HTERT RPE-1 (cell line): ENCODE data around the gene EEF2K.
"Not testable (repeated sequence)": the region's sequence is repeated elsewhere in the genome, so short reads cannot be mapped to it uniquely, and the experiment has no call there.

Source experiments
- in situ Hi-C: fragments of 300-500 bp; cut with MboI; formaldehyde crosslinking; loops from 4 replicates; pipeline ENCODE4 v1.14.3; 2020; ENCODE audit warnings: low sequenced_read_pairs

EEF2K gene

DNA sequence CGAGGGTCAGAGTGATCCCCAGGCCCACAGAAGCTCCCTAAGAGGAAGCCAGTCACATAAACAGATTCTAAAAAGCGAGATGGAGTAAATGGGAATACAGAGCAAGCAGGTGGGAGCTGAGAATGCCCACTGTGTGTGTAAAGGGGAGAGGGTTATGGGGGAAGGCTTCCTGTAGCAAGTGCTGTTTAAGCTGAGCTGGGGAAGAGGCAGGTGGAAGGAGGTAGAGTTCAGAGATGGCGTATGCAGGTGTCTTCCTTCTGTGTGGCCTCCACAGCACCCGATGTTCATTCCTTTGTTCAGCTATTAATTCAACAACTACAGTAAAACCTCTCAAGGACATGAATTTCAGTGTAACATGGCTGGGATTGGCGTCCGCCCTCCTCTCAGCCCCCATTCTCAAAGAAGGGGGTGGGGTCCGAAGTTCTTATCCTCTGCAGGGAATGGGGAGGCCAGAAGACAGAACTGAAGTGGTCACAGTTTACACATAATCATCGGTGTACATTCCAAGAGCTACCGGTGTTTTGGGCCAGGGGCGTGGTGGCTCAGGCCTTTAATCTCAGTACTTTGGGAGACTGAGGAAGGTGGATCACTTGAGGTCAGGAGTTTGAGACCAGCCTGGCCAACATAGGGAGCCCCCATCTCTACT is 1.8 kb downstream of the EEF2K start:
- in situ Hi-C loops = no loop called here

DNA sequence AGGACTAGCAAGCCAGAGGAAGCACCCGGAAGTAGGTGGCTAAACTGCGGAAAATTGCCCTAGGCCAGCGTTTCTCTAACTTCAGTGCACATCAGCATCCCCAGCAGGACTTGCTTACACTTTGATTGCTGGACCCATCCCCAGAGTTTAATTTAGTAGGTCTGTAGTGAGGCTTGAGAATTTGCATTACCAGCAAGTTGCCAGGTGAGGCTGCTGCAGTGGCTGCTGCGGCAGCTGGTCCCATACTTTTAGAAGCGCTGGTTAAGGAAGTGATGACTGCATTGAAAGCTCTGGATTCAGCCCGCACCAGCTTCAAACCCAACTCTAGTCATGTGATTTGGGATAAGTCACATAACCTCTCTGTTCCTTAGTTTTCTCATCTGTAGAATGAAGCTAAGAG is 4.2 kb downstream of the EEF2K start:
- in situ Hi-C loops = no loop called here

DNA sequence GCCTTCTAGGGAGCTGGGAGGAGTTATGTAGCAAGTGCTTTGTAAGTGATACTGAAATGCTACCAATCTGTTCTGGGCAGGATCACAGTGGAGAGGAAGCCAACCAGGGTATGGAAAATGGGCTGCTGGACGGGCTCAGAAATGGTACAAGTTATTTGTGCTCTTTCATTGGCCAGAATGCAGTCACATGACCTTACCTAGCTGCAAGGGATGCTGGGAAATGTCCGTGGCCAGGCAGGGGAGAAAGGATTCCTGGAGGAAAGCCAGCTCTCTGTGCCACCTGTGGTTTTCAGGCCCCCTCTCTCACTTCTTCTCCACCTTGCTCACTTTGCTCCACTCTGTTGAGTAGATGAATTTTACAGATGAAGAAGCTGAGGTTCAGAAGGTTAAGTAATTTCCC is 4.8 kb downstream of the EEF2K start:
- in situ Hi-C loops = no loop called here

DNA sequence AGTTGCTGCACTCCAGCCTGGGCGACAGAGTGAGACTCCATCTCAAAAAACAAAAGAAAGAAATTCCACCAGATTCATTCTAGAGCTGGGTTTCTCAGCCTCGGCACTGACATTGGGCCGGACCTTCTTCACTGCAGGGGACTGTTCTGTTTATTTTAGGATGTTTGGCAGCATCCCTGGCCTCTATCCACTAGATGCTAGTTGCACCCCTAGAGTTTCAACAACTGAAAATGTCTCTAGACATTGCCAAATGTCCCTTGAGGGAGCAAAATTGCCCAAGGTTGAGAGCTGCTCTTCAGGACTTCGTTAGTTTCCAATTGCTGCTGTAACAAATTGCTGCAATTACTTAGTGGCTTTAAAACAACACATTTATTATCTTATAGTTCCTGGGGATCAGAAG is 7.2 kb downstream of the EEF2K start:
- in situ Hi-C loops = no loop called here

DNA sequence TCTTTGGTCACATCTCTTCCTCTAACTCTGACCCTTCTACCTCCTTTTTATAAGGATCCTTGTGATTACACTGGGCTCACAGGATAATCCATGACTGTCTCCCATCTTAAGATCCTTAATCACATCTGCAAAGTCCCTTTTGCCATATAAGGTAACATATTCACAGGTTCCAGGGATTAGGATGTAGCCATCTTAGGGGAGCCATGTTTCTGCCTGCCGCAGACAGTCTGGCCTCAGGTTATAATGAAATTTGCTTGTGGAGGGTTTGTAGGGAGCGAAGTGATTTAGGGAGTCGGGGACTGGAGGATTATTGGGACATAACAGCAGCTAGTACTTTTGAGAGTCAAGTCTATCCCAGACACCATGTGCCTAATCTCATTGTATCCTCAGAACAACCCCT is 7.7 kb downstream of the EEF2K start:
- in situ Hi-C loops = no loop called here

DNA sequence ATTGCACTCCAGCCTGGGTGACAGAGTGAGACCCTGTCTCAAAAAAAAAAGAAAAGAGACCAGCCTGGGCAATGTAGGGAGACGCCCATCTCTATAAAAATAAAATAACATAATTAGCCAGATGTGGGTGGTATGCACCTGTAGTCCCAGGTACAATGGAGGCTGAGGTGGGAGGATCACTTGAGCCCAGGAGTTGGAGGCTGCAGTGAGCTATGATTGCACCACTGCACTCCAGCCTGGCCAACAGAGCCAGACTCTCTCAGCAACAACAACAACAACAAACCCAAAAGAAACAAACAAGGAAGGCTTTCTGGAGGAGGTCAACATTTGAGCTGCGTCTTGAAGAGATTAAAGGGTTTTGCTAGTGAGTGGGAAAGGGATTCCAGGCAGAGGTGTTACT is 8.3 kb downstream of the EEF2K start:
- in situ Hi-C loops = no loop called here

DNA sequence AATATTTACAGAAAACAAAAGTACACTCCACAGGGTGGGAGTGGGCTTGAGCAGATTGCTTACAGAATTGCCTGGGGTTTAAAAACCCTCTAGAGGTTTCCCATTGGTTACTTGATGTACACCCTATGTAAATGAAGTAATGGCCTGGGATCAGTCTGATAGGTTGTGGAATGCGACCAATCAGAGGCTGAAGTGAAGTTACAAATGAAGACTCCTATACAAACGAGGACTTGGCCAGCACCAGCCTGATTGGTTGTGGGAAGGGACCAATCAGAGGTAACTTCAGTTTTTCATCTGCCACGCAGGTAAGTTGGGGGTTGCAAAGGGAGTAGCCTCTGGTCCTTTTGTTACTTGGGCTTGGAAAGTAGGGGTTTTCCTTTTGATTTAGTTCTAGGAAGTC is 8.8 kb downstream of the EEF2K start:
- in situ Hi-C loops = no loop called here

DNA sequence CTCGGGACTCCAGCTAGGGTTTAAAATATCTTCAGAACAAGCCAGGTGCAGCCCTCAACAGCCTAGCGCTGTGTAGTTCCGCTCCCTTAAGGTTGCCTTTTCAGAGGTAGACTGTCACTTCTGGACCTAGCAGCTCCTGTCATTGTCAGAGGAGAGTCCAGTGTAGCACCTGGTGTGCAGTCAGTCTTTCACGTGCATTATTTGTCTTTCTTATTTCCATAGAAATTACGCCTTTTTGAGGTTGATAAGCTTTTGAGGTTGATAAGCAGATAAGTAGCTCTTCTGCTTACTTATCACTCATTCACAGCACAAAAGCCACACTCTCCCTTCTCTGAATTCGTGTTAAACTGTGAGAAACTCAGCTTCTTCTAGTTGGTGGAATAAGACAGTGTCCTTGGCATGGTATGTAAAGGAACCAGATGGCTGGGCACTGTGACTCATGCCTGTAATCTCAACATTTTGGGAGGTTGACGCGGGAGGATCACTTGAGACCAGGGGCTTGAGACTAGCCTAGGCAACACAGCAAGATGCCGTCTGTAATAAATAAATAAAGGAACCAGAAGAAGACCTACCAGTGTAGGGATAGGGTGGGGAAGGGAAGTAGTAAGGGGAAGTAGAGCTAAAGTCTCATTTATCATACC is 10.2 kb downstream of the EEF2K start:
- in situ Hi-C loops = no loop called here

DNA sequence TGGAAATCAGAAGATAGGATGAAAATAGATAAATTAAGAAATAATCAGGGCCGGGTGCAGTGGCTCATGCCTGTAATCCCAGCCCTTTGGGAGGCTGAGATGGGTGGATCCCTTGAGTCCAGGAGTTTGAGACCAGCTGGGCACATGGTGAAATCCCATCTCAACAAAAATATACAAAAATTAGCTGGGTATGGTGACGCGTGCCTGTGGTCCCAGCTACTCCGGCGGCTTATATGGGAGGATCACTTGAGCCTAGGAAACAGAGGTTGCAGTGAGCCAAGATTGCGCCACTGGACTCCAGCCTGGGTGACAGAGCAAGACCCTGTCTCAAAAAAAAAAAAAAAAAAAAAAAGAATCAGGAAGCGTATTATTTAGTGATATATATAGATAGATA is 10.8 kb downstream of the EEF2K start:
- in situ Hi-C loops = not testable (repeated sequence)

DNA sequence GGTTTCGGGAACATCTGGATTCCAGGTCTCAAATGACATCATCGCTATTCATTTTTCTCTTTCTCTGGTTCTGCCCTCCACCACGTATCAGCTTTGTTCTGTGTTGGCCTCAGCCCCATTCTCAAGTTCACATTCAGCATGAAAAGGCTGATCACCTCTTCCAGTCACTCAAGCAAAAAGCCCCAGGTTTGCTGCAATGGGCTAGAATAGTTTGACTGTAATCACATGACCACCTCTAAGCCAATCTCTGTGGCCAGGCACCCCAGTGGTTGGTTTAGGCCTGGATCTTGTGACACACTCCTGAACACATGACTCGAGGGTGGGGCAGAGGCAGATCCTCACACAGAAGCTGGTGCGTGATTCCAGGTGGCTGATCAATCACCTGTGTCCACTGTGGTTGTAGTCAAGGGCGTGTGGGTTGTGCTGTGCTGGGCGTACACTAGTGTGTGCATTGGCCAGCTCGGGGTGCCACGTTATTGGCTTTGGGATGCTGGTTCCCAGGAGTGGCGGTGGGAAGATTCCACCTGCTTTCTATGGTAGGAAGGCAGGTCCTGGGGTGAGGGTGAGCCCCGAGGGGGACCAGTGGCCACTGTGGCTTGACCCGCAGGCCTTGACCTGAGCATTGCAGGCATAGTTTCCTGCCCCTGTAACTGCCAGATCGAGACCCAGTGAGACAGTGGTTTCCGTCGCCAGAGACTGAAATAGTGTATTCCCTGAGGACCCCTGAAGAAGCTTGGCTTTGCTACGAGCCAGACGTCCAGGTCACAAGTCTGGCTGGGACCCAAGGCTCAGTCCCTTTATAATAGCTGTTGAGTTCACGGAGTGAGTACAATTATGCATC is 12.0 kb downstream of the EEF2K start:
- in situ Hi-C loops = no loop called here

DNA sequence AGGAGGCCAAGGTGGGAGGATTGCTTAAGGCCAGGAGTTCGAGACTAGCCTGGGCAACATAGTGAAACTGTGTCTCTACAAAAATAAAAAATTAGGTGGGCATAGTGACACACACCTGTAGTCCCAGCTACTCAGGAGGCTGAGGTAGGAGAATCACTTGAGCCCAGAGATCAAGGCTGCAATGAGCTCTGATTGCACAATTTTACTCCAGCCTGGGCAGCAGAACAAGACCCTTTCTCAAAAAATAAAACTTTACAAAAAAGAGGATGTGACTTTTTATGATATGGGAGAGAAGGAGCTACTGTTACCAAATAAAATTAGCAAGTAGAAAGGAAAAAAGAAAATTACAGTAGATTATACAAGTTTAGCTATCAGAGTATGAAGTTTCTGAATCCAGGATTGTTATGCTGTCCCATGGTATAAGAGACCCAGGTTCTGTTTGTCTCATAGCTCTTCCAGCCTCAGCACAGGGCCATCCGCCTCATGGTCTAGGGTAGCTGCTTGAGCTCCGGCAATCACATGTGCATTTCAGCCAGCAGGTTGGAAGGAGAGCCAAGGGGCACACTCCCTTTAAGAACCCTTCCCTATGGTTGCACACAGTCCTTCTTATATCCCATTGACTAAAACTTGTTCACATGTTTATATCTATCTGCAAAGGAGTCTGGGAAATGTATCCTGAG is 13.5 kb downstream of the EEF2K start:
- in situ Hi-C loops = no loop called here

DNA sequence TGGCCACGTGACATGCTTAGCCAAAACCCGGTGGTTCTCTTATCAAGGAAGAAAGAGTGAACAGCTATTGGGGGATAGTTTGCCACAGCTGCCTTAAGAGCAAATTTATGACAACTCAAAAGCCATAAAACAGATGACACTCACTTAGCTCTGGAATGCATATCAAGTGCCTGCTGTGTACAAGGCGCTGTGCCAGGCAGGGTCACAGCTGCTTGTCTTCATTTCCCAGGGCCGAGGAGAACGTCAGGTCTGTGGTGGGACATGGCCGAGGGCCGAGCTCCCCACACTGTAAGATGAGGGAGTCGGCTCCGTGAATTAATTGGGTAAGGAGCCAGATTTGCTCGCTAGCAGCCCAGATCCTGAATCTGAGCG is 14.0 kb downstream of the EEF2K start:
- in situ Hi-C loops = no loop called here

DNA sequence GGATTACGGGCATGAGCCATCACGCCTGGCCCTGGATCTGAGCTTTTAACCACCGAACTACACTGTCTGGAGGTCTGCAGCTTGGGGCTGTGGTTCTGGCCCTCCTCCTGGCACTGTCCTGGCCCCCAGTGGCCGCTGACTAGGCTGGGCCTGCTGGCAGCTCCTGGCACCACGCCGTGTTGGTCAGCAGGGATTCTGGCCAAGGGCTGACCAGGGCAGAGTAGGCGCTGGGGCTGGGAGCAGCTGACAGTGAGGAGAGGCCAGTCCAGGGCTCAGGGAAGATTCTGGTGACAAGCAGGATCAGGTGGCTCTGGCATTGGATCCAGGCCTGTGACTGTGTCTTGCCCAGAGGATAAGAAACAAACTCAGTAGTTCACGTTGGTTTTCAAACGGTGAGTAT is 14.6 kb downstream of the EEF2K start:
- in situ Hi-C loops = no loop called here

DNA sequence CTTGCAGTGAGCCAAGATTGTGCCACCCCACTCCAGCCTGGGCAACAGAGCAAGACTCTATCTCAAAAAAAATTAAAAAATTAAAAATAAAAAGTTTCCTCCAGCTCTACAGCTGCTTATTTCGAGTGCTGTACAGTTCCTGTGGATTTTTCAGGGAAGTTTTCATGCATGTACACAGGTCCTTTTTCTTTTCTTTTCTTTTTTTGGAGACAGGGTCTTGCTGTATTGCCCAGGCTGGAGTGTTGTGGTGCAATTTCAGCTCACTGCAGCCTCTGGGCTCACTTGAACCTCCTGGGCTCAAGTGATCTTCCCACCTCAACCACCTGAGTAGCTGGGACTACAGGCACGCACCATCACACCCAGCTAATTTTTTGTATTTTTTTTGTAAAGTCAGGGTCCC is 15.9 kb downstream of the EEF2K start:
- in situ Hi-C loops = no loop called here

DNA sequence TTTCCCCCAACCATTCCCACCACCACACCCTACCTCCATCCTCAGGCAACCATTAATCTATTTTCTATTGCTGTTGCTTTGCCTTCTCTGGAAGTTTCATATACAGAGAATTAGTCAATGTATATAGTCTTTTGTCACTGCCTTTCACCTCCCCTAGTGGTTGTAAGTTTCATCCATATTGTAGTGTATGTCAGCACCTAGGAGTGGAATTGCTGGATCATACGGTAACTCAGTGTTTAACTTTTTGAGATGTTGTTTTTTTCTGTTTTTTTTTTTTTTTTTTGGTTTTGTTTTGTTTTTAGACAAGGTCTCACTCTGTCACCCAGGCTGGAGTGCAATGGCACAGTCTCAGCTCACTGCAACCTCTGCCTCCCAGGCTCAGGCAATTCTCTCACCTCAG is 16.9 kb downstream of the EEF2K start:
- in situ Hi-C loops = no loop called here

DNA sequence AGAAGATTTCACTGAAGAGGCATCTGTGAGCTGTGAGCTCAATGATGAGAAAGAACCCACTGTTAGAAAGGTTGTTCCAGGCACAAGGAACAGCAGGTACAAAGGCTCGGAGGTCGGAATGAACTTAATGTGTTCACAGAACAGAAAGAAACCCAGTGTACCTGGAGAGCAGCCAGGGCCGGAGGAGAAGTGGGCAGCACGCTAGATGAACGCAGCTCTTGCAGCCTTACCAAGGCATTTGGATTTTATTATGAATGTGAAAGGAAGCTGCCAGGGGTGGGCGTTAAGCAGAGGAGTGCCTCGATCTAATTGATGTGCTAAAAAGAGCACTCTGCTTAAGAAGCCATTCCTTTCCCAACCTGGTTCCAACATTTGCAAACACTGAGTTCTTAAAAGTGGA is 19.0 kb downstream of the EEF2K start:
- in situ Hi-C loops = no loop called here

DNA sequence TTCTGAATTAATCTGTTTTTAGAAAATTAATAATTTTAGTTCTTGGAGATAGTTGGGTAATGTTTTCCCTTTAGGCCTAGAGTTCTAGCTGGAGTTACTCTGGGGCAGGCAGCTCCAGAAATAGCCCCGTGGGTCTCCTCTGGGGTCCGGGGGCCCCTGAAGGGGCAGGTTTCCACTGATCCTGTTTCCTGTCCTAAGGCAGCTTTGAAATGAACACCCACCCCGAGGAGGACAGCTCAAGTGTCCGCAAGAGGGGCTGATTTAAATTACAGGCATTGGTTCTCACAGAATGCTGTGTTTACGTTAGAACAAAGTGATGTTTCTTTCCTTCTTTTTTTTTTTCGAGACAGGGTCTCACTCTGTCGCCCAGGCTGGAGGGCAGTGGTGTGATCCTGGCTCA is 23.8 kb downstream of the EEF2K start:
- in situ Hi-C loops = no loop called here

DNA sequence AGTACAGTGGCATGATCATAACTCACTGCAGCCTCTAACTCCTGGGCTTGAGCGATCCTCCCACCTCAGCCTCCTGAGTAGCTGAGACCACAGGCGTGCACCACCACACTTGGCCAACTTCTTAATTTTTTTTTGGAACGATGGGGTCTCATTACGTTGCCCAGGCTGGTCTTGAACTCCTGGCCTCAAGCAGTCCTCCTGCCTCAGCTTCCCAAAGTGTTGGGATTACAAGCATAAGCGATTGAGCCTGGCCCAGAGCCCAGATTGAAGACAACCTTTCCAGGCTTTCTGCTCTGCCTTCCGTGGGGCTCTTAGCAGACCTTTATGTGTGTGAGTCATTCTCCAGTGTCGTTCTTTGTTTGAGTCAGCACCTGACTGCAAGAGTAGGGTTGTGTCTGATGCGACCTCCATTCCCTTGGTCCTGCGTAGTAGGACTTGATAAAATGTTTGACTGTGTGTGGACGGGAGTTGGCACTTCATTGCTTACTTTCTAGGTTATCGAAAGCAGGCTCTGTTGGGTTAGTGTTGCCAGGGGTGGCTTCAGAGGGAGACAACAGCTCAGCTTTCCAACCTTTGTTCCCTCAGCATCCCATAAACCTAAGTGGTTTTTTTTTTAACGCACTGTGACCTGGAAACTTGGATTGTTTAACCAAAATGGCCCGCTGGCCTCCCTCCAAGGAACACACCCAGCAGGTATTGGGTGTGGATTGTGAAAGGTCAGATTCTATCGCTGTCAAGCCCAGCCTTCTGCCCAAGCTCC is 26.4 kb downstream of the EEF2K start:
- in situ Hi-C loops = no loop called here

DNA sequence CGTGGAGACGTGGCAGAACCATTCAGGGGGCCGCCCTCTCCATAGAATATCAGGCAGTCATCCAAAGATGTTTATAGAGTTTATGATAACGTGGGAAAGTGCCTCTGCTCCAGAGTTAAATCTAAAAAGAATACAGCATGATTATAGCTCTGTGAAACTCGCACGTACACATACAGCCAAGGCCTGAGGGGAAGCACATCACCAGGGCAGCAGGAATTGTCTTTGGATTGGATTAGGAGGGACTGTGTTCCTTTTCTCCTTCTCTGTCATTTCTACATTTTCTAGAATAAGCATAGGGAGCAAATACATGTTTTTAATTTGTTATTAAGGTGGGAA is 26.9 kb downstream of the EEF2K start:
- in situ Hi-C loops = no loop called here

DNA sequence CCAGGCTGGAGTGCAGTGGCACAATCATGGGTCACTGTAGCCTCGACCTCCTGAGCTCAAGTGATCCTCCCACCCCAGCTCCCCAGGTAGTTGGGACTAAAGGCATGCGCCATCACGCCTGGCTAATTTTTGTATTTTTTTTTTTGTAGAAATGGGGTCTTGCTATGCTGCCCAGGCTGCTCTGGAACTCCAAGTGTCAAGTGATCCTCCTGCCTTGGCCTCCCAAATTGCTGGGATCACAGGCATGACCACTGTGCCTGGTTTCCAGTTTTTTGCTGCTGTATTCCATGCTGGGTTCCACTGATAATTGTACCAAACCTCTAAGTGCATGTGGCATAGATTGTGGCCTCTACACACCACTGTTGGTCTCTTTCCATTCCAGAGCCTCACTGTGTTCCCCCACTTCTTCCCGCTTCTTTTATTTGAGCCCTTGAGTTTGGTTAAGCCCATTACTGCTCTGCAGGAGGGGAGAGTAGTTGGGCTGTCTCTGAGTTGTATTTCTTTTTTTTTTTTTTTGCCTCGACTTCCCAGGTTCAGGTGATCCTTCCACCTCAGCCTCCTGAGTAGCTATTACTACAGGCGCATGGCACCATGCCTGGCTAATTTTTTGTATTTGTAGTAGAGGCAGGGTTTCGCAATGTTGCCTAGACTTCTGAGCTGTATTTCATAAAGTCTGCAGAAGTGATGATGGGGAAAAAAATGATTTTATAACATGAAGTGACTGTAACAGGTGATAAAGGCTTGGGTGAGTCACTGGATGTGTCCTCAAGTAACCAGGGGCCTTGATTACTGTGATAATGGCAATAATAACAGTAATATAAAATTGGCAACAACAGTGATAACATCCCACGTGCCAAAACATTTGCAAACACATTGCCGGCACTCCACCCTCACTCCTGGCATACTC is 30.0 kb downstream of the EEF2K start:
- in situ Hi-C loops = no loop called here
